NCI-H446 treated with DMSO at 0.1 percent for 48 hours (cell line): ENCODE measurements around the gene MTUS2.

Experiments
- DNase-seq: peaks from one replicate; lab custom pipeline; 2025; lab: John Stamatoyannopoulos, UW

Gene MTUS2

DNA sequence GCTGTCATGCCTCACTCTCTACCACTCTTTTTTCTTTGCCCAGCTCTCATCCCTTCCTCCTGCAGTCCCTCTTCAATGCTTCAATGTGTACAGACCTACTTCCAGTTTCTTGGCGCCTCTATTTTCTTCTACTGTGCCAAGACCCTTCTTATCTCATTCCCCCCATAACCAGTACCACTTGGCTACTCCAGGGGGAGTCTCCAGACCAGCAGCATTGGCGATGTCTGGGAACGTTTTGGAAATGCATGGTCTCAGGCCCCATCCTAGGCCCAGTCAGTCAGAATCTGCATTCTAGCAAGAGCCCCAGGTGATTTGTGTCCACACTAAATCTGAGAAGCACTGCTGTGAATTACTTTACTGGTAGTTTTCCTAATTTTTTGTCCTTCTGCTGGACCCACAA lies 577.1 kb downstream of the MTUS2 start:
- no peak for DNase-seq

DNA sequence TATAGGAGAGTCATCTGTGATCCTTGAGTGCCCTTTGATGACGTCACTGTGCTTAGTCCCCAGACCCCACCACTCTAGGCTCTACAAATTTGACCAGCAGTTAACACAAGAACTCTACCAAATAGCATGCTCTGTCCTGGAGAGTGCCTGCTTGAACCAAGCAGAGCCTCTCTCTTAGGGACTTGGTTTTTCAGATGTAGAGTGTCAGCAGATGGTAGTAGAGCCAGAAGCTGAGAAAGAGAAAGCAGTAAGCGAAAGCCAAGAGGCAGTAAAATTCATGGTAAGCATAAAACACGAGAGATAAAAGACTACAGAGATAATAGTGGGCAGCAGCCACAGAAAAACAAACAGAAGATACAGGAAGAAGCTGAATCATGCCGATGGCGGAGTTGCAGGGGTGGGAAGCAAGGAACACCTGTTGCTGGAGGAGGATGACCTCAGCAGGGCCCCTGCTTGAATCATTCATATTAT lies 582.1 kb downstream of the MTUS2 start:
- DNase-seq, result no peak

DNA sequence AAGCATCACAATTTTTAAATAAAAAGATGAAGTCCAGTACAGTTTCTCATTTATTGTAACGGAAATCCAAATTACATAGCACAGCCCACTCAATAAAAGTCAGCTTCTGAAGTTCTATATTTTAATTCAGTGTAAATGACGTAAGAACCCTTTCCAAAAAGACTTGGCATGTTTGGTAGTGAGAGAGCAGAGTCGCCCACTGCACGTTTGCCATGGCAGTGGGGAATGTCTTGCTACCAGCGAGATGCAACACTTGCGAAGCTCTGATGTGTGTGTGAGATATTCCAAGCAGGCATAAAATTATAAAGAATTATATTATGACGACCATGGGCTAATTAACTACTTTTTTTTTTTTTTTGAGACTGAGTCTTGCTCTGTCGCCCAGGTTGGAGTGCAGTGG lies 585.3 kb downstream of the MTUS2 start:
- no peak for DNase-seq

DNA sequence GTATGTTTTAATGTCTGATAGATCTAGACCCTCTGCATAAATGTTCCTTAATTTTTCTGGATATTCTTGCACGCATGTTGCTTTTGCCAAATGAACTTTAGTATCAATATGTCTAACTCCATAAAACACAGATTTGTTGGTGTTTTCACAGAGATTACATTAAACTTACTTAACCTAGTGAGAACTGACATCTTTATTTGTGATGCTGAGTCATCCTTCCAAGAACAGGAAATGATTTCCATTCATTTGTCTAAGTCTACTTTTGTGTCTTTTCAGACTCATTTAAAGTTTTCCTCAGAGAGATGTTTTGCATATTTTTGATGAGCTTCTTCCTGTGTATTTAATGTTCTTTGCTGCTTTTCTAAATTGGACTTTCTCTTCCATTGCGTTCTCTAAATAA lies 591.3 kb downstream of the MTUS2 start:
- no peak for DNase-seq

- DNase-seq, result no peak
Measured at GRCh38 chr13:29418026-29418425, 597.9 kb downstream of the MTUS2 start.

GRCh38 chr13:29421118-29421517 lies 601.0 kb downstream of the MTUS2 start:
- DNase-seq, result no peak

DNA sequence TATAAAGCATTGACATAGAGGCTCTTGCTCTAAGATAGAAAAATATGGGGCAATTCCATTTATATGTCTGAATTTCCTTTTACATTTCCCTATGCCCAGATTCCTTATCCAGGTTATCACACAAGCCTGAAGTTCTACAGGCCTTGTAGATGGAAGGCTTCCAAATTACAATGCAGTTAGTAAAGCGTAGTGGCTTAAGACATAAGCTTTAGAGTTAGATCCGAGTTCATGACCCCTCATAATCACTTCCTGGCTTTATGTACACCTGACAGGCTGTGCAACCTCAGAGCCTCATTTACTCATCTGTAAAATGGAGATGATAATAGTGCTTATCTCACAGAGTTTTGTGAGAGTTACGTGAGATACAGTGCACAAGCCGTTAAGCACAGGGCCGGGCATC lies 601.9 kb downstream of the MTUS2 start:
- DNase-seq, result no peak

DNA sequence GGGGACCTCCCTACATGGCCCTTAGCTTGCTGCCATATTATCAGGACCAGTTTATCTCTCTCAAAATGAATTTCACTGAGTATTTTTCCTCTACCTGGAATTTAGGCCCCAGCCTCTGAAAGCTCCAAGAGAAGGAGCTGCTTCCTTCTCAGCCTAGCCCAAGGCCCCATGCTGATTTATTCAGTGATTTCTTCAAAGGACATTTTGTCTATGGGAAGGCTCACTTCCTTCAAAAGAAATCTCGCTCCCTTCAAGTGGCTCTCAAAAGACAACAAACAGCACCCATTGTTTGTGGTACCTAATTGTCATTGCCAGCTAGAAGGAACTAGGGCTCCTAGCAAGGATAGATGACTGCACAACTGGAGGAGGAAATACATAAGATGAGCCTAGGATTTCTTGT lies 602.9 kb downstream of the MTUS2 start:
- DNase-seq, result no peak

- DNase-seq, result no peak
Measured at GRCh38 chr13:29427937-29428309, 607.8 kb downstream of the MTUS2 start.

GRCh38 chr13:29428310-29429181 lies 608.4 kb downstream of the MTUS2 start:
- no peak for DNase-seq

GRCh38 chr13:29429286-29429900 lies 609.3 kb downstream of the MTUS2 start:
- DNase-seq, result no peak

DNA sequence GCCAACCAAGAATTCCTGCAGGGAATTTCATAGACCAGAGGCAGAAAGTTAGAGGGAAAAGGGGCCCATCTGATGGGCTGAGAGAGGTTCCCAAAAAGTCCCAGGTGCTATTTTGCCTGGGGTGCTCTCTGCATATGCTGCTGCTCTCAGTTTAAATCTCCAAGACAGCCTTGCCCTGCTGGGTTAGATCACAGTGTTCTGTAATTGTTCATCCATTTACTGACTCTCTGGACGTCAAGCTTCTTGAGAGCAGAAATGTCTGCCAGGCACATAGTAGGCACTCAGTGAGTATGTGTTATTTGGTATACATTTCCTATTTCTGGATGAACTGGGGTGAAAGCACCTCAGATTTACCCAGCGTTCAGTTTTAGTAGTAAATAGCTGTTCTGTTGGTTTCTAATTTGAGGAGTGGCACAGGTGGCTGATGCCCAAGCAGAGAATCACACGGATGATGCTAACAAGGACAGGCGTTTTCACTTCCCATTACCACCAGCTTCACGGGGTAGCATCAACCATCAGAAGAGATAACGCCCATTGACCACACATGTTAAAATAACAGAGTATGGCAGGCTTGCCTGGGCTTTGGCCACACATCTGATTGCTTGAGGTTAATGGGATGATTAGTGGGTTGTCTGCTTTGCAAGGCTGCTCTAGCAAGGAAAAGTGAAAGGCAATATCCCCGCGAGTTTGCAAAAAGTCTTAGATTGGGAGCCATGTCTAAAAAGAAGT lies 614.2 kb downstream of the MTUS2 start:
- no peak for DNase-seq

DNA sequence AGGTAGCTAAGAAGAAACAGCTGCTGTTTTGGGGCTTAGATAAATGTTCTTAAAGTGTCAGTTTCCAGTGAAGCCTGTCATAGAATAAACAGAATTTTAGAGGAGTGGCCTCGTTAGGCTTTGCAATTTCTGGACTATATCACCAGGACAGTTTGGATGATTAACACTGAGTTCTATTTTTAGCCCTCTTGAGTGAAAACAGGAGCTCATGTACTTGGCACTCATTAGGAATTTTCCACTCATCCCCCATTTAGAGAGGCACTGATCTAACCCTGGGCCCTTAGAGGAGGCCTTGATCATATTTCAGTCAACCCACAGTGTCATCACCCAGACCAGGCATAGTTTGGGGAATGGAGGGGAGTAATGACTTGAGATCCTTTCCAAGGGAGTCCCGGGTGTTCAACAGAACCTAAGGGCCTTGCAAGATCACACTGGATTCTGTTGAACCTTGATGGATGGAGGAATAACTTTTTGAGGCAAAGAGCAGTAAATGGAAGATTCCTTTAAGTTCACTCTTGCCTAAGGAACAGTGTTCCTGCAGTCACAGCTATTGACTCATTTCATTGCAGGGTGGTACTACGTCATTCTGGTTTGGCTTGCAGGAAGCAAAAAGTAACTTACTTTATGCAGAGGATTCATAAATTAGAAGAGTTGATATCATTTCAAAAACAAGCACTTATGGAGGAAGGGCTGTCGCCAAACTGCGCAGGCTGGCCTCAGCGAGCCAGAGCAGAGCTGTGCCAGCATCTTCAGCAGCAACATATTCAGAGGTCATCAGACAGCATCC lies 615.2 kb downstream of the MTUS2 start:
- no peak for DNase-seq

DNA sequence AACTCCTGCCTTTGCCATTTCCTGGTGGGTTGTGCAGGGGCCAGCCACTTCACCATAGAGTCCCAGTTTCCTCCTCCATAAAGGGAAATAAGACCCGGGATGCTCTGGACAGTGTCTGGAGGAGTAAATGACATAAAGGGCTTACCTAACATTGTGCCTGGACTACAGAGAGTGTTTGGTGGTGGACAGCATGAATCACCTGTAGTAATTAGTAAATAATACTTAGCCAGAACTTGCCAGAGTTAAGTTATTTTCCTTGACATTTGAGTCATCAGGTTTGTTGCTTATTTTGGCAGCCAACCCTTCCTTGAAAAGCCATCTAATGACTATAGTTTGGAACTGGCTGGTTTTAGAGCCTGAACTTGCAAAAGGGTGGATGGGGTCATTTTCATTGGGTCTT lies 616.2 kb downstream of the MTUS2 start:
- no peak for DNase-seq

DNA sequence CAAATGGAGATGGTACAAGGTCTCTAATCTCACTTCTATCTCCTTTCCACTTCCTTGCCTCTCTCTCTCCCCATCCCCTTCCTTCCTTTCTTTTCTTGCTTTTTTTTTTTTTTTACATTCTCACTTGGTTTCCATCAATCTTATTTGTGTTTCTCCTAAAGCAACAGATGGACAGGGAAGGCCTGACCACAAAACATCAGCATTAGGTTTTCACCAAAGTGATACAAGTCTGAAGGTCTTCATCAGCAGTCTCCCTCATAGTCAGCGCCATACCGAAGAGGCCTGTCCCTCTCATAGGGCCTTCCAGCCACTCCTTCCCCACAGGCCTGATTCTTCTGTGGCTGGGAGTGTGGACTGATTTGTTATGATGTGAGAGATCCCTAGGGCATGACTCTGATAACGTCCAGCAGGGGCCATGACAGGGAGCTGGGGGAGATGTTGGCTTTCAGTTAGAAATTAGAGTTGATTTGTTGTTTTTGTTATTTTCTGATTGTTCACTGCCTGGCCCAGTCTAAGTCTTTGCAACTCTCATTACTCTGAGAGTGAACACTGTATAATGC lies 616.7 kb downstream of the MTUS2 start:
- DNase-seq, result no peak

- DNase-seq, result no peak
Measured at GRCh38 chr13:29438769-29439168, 618.6 kb downstream of the MTUS2 start.

DNA sequence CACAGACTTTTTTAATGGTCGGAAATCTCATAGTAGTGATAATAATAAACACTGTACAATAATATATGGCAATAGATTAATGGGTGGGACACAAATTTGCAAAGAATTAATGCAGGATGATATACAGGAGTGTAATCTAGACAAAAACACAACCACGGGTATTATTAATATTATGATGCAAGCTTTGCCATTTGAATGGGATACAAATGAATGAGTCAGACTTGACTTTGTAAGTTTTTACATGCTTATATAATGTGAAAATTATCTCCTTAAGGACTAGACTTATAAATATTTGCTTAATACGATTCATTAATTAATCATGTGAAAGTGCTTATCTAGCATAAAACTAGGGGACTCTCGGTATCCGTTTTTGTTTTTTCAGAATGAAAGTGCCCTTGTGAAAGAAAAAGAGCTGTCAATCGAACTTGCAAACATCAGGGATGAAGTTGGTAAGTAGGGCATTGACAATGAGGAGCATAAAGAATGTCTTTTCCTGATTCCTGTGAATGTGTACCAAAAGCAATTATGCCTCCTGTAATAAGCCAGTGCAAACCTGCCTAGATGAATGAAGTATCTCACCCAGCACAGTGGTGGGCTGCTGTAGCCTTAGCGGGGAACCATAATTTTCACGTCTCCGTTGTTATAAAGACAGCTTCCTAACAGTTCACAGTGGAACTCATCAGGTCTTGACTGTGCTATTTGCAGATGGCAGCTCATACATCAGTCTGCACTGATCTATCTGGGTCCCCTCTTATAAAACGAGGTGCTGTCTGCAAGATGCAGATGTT lies 619.7 kb downstream of the MTUS2 start:
- DNase-seq, result no peak

DNA sequence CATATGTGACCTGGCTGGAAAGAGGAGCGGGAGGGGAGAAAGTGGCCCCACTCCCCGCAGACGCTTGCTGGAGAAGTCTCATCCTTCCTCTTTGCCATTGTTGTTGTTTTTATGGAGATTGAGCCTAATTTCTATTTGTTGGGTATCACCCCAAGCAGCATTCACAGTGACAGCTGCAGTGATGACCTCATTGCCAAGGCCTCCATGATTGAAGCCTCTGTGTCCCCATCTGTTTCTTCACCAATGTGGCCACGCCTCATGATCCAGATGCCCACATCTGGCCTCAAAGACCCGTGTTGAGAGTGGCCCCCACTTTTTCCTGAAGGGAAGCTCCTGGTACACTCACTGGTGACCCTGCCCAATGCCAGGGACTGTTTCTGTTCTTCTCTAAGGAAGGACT lies 621.2 kb downstream of the MTUS2 start:
- DNase-seq, result no peak

- DNase-seq, result no peak
Measured at GRCh38 chr13:29446016-29446415, 625.9 kb downstream of the MTUS2 start.

GRCh38 chr13:29448174-29448573 lies 628.0 kb downstream of the MTUS2 start:
- no peak for DNase-seq

DNA sequence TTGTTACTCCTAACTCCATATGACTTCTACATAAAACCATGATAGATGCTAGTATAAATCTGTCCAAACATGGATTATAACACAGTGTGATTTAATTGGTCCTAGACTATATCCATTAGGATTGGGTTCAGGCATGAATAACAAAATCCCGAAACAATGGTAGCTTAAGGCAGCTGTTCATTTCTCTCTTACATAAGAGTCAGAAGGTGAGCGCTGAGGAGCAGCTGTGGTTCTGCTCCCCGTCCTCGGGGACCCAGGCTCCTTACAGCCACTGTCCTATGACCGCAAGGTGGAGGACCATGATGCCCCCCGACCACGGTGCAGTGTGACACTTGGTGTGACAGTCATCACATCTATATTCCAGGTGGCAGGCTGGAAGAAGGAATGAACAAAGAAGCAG lies 629.6 kb downstream of the MTUS2 start:
- no peak for DNase-seq
